ENCODE measurements around the gene PARP15.
"Not testable (repeated sequence)": the region's sequence is repeated elsewhere in the genome, so short reads cannot be mapped to it uniquely, and the experiment has no call there.

PARP15 gene

GRCh38 chr3:122619040-122619439 lies 41.6 kb downstream of the PARP15 start:
- DNase-seq (ENCODE audit: low read depth), result no peak

- DNase-seq (ENCODE audit: low read depth), result no peak
Measured at GRCh38 chr3:122620399-122620798, 42.9 kb downstream of the PARP15 start.

GRCh38 chr3:122621112-122621511 lies 43.7 kb downstream of the PARP15 start:
- no peak for DNase-seq (ENCODE audit: low read depth)

- DNase-seq (ENCODE audit: low read depth), result no peak
Measured at GRCh38 chr3:122623031-122623829, 45.8 kb downstream of the PARP15 start.

GRCh38 chr3:122626515-122627180 lies 49.2 kb downstream of the PARP15 start:
- DNase-seq (ENCODE audit: low read depth), result no peak

GRCh38 chr3:122627301-122627700 lies 49.9 kb downstream of the PARP15 start:
- no peak for DNase-seq (ENCODE audit: low read depth)

- no peak for DNase-seq (ENCODE audit: low read depth)
Measured at GRCh38 chr3:122628567-122628966, 51.1 kb downstream of the PARP15 start.

- DNase-seq (ENCODE audit: low read depth), result no peak
Measured at GRCh38 chr3:122629763-122630162, 52.3 kb downstream of the PARP15 start.

GRCh38 chr3:122635789-122636188 lies 58.3 kb downstream of the PARP15 start:
- no peak for DNase-seq (ENCODE audit: low read depth)

GRCh38 chr3:122636697-122637096 lies 59.2 kb downstream of the PARP15 start:
- no peak for DNase-seq (ENCODE audit: low read depth)

GRCh38 chr3:122640437-122640999 lies 63.1 kb downstream of the PARP15 start:
- no peak for DNase-seq (ENCODE audit: low read depth)

- DNase-seq (ENCODE audit: low read depth), result no peak
Measured at GRCh38 chr3:122642935-122643334, 65.5 kb downstream of the PARP15 start.

- no peak for DNase-seq (ENCODE audit: low read depth)
Measured at GRCh38 chr3:122646146-122646988, 68.9 kb downstream of the PARP15 start.

- not testable (repeated sequence) for DNase-seq (ENCODE audit: low read depth)
Measured at GRCh38 chr3:122651233-122651907, 73.9 kb downstream of the PARP15 start.

- not testable (repeated sequence) for DNase-seq (ENCODE audit: low read depth)
Measured at GRCh38 chr3:122651962-122652361, 74.5 kb downstream of the PARP15 start.

GRCh38 chr3:122658336-122658735 lies 80.9 kb downstream of the PARP15 start:
- not testable (repeated sequence) for DNase-seq (ENCODE audit: low read depth)

GRCh38 chr3:122660297-122660974 lies 83.0 kb downstream of the PARP15 start:
- DNase-seq (ENCODE audit: low read depth), result no peak

- no peak for DNase-seq (ENCODE audit: low read depth)
Measured at GRCh38 chr3:122661633-122662032, 84.2 kb downstream of the PARP15 start.

- DNase-seq (ENCODE audit: low read depth), result no peak
Measured at GRCh38 chr3:122662505-122662904, 85.1 kb downstream of the PARP15 start.

- no peak for DNase-seq (ENCODE audit: low read depth)
Measured at GRCh38 chr3:122665226-122665786, 87.9 kb downstream of the PARP15 start.

- DNase-seq (ENCODE audit: low read depth), result no peak
Measured at GRCh38 chr3:122665881-122666280, 88.4 kb downstream of the PARP15 start.
